ENCODE results near the gene CDC37. TPM values are rescaled to one million over a fixed set of nuclear protein-coding genes. Genes with fewer than 3 reads are reported as not detected.

Gene CDC37
- 313 and 340 TPM in 2 replicates for total RNA-seq

DNA sequence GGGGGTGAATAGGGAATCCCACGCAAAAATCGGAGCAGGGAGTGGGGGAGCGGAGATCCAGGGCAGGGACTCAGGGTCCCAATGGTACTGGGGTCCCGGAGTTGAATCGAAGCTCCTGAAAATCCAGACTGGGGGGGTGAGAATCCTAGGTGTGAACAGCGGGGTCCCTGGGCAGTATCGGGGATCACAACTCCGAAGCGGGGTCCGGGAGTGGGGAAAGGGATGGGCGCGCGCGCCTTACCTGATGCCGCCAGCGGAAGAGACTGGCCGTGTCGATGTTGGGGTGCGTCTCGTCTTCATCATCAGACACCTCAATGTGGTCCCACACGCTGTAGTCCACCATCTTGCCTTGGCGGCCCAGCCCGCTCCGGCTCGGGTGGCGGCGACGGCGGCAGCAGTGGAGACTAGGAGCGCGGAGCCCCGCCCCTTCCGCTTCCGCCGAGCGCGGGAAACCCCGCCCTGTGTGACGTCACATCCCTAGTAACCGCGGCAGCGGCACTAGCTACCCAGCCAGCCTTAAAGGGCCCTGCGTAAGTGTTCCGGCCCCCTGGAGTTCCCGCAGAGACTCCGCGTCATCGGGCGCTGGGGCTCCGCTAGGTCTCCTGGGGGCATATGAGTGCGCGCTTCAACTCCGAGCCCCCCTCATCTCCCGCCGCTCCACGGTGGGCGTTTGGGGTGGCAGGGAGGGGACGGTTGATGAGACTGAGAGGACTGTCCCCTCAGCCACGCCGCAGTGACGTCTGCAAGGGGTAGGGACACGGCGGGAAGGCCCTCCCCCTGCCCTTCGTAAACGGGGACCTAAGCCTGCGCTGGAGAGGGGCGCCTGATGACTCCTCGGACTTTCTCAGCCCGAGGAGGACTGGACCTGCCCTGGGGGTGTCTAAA is at the start of gene CDC37:
Gene CDC37, minus strand, starts transcription at position 406 of the 885 bp plus-strand sequence. Its CDS starts 63 bp downstream, at position 343.

DNA sequence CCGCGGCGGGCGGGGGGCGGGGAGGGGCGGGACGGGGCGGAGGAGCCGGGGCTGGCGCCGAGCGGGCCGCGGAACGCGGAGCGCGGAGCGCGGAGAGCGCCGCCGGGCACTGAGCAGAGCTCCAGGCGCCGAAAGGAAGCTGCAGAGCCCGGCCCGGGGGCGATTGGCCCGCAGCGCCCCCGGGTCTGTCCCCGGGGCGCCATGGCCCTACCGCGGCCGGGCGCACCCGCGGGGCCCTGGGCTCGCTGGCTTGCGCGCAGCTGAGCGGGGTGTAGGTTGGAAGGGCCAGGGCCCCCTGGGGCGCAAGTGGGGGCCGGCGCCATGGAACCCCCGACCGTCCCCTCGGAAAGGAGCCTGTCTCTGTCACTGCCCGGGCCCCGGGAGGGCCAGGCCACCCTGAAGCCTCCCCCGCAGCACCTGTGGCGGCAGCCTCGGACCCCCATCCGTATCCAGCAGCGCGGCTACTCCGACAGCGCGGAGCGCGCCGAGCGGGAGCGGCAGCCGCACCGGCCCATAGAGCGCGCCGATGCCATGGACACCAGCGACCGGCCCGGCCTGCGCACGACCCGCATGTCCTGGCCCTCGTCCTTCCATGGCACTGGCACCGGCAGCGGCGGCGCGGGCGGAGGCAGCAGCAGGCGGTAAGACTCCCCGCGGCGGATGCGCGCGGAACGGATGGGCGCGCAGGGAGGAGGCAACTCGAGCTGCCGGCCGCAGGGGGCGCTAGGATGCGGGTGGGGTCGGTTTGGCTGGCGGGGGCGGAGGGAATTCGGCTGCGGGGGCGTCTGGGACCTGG is 17.3 kb upstream of the CDC37 start, which contains the start of gene PDE4A:
Gene PDE4A, plus strand, starts transcription at position 95 of the 796 bp plus-strand sequence. Its CDS starts 227 bp downstream, at position 322.

DNA sequence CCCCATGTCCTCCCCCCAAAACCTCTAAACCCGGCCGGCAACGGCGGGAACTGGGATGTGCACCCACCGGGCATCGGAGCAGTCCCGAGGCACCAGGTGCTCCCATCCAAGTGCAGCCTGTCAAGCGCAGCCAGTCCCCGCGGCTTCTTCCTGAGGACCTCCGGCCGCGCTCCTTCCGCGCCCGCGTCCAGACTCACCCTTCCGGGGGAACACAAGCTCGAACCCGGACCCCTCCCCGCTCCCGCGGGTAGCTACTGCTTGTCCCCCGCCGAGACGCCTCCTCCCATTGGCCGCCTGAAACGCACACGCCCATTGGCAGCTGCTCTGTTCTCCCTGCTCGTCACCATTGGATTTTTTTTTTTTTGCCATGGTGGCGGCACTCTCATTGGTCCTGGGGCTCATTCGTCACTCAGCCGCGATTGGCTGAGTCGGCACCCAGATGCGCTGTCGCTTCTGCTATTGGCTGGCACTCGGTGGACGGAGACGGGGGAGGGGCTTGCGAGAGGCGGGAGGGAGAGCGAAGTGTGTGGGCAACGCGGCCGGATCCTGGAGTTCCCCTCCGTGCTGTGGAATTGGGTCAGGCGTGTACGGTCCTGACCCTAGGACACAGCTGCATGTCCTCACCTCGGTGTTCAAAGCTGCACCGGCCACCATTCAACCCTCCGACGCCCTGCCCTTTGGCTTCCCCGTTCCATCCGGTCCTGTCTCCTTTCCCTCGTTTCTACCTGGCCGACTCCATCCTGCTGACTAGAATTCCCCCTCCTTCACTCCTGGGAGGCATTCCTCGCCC is 22.8 kb downstream of the CDC37 start, which contains the start of gene TYK2:
Gene TYK2, minus strand, starts transcription at position 260 of the 790 bp plus-strand sequence. CDS start 2,166 bp downstream, outside the sequence.

Other genes with a start within 250 kb of the CDC37 start
- gene DNMT1, start 208.6 kb downstream of the CDC37 start, total RNA-seq, result 36.4 and 63.2 TPM in 2 replicates
- 0.65 and 0.69 TPM in 2 replicates for gene S1PR2, start 172.2 kb downstream of the CDC37 start, total RNA-seq
- 20.1 TPM in 2 replicates for gene MRPL4, start 151.3 kb downstream of the CDC37 start, total RNA-seq
- 28.0 and 138 TPM in 2 replicates for gene ICAM1, start 132.4 kb downstream of the CDC37 start, total RNA-seq
- 1.1 and 1.3 TPM in 2 replicates for gene ICAM4, start 116.6 kb downstream of the CDC37 start, total RNA-seq
- gene ICAM5, start 113.6 kb downstream of the CDC37 start, total RNA-seq, result 0.16 and 0.25 TPM in 2 replicates
- 0.32 and 0.44 TPM in 2 replicates for gene ZGLP1, start 93.7 kb downstream of the CDC37 start, total RNA-seq
- 13.6 and 21.1 TPM in 2 replicates for gene FDX2, start 87.5 kb downstream of the CDC37 start, total RNA-seq
- gene RAVER1, start 70.0 kb downstream of the CDC37 start, total RNA-seq, result 5.8 and 17.7 TPM in 2 replicates
- 10.5 and 20.9 TPM in 2 replicates for gene ICAM3, start 63.9 kb downstream of the CDC37 start, total RNA-seq
- 84.3 and 118 TPM in 2 replicates for gene TYK2, start 23.0 kb downstream of the CDC37 start, total RNA-seq
- gene PDE4A, start 17.0 kb upstream of the CDC37 start, total RNA-seq, result 1.1 and 4.2 TPM in 2 replicates
- gene KEAP1, start 99.8 kb upstream of the CDC37 start, total RNA-seq, result 78.8 and 118 TPM in 2 replicates
- 0.13 and 0.16 TPM in 2 replicates for gene S1PR5, start 113.9 kb upstream of the CDC37 start, total RNA-seq
- 6.5 and 8.2 TPM in 2 replicates for gene ATG4D, start 140.4 kb upstream of the CDC37 start, total RNA-seq
- gene KRI1, start 162.5 kb upstream of the CDC37 start, total RNA-seq, result 6.2 and 7.4 TPM in 2 replicates
- gene CDKN2D, start 165.4 kb upstream of the CDC37 start, total RNA-seq, result 6.2 and 7.1 TPM in 2 replicates
- gene AP1M2, start 183.8 kb upstream of the CDC37 start, total RNA-seq, result 0.13 TPM in 1 of 2 replicates, not detected in the other
- 45.5 and 88.3 TPM in 2 replicates for gene SLC44A2, start 222.0 kb upstream of the CDC37 start, total RNA-seq